ENCODE data around the gene DIP2B. TPM values are rescaled to one million over a fixed set of nuclear protein-coding genes. Genes with fewer than 3 reads are reported as not detected.
"Not testable (repeated sequence)": the region's sequence is repeated elsewhere in the genome, so short reads cannot be mapped to it uniquely, and the experiment has no call there.

The DIP2B gene
- total RNA-seq, 4 donors from 2014 or later, result 19.8 to 25.9 (median 23.8) TPM

DNA sequence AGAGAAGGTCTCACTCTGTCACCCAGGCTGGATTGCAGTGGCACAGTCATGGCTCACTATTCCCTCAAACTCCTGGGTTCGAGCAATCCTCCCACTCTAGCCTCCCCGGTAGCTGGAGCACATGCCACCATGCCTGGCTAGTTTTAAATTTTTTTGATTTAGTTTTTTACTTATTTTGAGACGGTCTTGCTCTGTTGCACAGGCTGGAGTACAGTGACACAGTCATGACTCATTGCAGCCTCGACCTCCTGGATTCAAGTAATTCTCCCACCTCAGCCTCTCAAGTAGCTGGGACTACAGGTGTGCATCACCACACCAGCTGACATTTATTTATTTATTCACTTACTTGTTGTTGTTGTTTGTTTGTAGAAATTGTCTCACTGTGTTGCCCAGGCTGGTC is 22.2 kb upstream of the DIP2B start:
- Histone ChIP-seq H3K4me3 (no peak overlapping the region), H3K27me3 (no peaks in the 10 kb centered on the region), H3K9me3 (no peaks in the 10 kb centered on the region), H3K4me1 (no peaks in the 10 kb centered on the region), H3K27ac (no peak overlapping the region), H3K36me3 (no peaks in the 10 kb centered on the region)
- 90 to 91% methylated on average over 4 of the region's 4 CpGs for WGBS, 2 donors (ENCODE audit: low coverage in 1 of 2)
- TF ChIP-seq POLR2A (IDR thresholded peaks at IDR 0.05), result no peak
- TF ChIP-seq, protein P1, sequence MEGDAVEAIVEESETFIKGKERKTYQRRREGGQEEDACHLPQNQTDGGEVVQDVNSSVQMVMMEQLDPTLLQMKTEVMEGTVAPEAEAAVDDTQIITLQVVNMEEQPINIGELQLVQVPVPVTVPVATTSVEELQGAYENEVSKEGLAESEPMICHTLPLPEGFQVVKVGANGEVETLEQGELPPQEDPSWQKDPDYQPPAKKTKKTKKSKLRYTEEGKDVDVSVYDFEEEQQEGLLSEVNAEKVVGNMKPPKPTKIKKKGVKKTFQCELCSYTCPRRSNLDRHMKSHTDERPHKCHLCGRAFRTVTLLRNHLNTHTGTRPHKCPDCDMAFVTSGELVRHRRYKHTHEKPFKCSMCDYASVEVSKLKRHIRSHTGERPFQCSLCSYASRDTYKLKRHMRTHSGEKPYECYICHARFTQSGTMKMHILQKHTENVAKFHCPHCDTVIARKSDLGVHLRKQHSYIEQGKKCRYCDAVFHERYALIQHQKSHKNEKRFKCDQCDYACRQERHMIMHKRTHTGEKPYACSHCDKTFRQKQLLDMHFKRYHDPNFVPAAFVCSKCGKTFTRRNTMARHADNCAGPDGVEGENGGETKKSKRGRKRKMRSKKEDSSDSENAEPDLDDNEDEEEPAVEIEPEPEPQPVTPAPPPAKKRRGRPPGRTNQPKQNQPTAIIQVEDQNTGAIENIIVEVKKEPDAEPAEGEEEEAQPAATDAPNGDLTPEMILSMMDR (IDR thresholded peaks at IDR 0.05), result no peak
- TF ChIP-seq POLR2AphosphoS5 (IDR thresholded peaks at IDR 0.05), result no peak
- TF ChIP-seq EP300 (IDR thresholded peaks at IDR 0.05), result no peak
- no peak for ATAC-seq

DNA sequence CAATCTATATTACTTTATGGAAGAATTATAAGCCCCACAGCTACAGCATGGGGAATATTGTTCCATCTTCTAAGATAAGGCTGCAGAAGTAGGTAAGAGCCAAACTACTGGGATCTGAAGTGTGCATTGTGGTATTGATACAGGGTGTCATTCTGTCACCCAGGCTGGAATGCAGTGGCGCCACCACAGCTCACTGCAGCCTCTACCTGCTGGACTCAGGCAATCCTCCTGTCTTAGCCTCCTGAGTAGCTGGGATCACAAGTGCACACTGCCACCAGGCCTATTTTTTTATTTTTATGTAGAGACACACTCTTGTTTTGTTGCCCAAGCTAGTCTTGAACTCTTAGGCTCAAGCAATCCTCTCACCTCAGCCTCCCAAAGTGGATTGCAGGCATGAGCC is 21.3 kb upstream of the DIP2B start:
- no peak overlapping the region for H3K27ac ChIP-seq
- no peak for ATAC-seq
- 100% methylated on average over 1 of the region's 1 CpG for WGBS, 2 donors (ENCODE audit: low coverage in 1 of 2)
- H3K36me3 ChIP-seq, result no peaks in the 10 kb centered on the region
- TF ChIP-seq, protein P1 (IDR thresholded peaks at IDR 0.05), result no peak
- TF ChIP-seq POLR2AphosphoS5 (IDR thresholded peaks at IDR 0.05), result no peak
- no peak for TF ChIP-seq POLR2A (IDR thresholded peaks at IDR 0.05)
- TF ChIP-seq EP300 (IDR thresholded peaks at IDR 0.05), result no peak
- no peaks in the 10 kb centered on the region for H3K27me3 ChIP-seq
- H3K9me3 ChIP-seq, result no peaks in the 10 kb centered on the region
- H3K4me1 ChIP-seq, result no peaks in the 10 kb centered on the region
- H3K4me3 ChIP-seq, result no peak overlapping the region

DNA sequence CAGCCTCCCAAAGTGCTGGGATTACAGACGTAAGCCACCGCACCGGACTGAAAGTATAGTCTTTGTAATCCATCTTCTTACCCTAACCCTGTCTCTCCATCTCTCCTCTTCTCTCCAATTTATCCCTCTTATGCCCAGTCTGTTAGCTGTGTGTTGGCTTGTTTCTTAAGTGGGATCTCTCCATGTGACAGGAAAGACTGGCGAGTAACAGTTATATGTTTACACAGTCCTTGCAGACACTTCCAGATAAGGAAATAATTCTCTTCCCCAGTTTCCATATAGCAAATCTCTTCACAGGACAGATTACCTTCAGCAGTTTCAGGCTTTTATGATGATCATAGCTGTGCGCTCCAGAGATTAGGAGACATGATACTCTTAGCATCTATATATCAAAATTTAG is 16.0 kb upstream of the DIP2B start:
- Histone ChIP-seq H3K9me3 (peaks cover 0 to 15% (median 0%) of the 10 kb centered on the region in 3 donors), H3K27me3 (no peaks in the 10 kb centered on the region), H3K4me3 (no peak overlapping the region), H3K27ac (no peak overlapping the region), H3K4me1 (no peaks in the 10 kb centered on the region), H3K36me3 (no peaks in the 10 kb centered on the region)
- WGBS, 2 donors (ENCODE audit: low coverage in 1 of 2), result 62 to 68% methylated on average over 3 to 5 of the region's 5 CpGs
- TF ChIP-seq, protein P1 (IDR thresholded peaks at IDR 0.05), result no peak
- TF ChIP-seq EP300 (IDR thresholded peaks at IDR 0.05) (no peak), POLR2AphosphoS5 (IDR thresholded peaks at IDR 0.05) (no peak), POLR2A (IDR thresholded peaks at IDR 0.05) (no peak)
- ATAC-seq, result no peak

DNA sequence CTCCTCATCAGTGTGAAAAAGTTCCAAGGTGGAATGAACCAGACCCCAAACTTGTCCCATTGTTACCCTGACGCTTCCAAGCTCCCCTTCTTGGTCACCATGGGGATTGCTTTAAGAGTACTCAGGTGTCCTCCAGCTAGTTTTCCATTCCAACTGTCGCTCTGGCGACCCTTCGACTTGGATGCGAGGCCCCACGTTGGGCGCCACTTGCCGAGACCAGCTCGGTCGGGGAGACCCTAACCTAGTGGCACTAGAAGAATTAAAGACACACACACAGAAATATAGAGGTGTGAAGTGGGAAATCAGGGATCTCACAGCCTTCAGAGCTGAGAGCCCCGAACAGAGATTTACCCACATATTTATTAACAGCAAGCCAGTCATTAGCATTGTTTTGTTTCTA is 6.7 kb upstream of the DIP2B start:
- H3K4me1 ChIP-seq, H3K4me3 ChIP-seq, H3K27ac ChIP-seq, H3K36me3 ChIP-seq, ATAC-seq, H3K27me3 ChIP-seq: not testable (repeated sequence)
- H3K9me3 ChIP-seq, result peaks cover 0 to 48% (median 4%) of the 10 kb centered on the region in 3 donors
- WGBS, 2 donors (ENCODE audit: low coverage in 1 of 2), result 82 to 89% methylated on average over 3 to 9 of the region's 11 CpGs

DNA sequence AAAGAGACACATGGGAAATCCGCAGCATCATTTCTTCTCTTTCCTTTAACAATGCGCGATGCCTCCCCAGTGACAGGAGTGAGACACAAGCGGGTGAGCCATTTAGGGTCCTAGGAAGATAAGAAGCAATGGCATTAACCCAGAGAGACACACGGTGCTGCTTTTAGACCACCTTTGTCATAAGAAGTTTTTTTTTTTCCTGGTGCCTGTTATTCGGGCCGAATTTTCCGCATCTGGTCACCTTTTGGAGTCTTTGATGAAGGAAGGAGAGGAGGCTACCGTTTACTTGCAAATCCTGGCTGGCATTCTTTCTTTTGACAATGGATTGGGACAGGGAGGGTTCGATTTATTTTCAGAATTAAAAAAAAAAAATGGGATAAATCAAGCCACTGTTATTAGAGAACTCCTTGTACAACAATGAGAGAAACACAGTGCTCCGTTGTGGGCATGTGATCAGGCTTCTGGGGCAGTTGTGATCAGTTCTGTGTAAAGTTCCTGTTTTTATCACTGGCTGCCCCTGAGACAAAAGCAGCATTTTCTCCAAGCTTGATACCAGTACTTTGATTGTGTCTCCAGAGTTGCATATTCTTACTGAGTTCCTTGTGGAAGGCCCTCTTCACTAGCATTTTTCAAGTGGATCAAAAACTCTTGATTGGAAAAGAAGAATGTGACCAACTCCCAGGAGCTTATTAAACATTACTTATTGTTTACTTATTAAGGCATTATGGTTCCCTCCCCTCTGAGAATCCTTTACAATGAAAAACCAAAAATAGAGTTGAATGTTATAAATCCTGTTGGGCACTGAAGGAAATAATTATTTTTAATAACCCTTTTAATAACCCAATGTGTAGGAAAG is 1.1 kb downstream of the DIP2B start:
- TF ChIP-seq POLR2AphosphoS5 (IDR thresholded peaks at IDR 0.05) (no peak), POLR2A (IDR thresholded peaks at IDR 0.05) (no peak), EP300 (IDR thresholded peaks at IDR 0.05) (no peak)
- TF ChIP-seq, protein P1 (IDR thresholded peaks at IDR 0.05), result no peak
- no peaks in the 10 kb centered on the region for H3K27me3 ChIP-seq
- no peak for ATAC-seq
- H3K27ac ChIP-seq, result peak overlapping the region; percentile 79 to 97 (median 93)
- H3K4me1 ChIP-seq, result peaks cover 0 to 56% (median 6%) of the 10 kb centered on the region in 3 donors
- no peaks in the 10 kb centered on the region for H3K9me3 ChIP-seq
- WGBS, 2 donors (ENCODE audit: low coverage in 1 of 2), result 1 to 2% methylated on average over 9 to 10 of the region's 11 CpGs
- H3K36me3 ChIP-seq, result no peaks in the 10 kb centered on the region
- H3K4me3 ChIP-seq, result peak overlapping the region; percentile 73 to 84
